Fibroblast of skin of scalp (primary cell): ENCODE results near the gene SSC5D.

Experiments
- DNase-seq: peaks from one replicate; pipeline ENCODE4 v3.0.0-alpha.2; 2013

SSC5D gene

GRCh38 chr19:55567708-55568328 lies 79.6 kb downstream of the SSC5D start:
- DNase-seq: no peak
